IMR-90 (cell line): ENCODE measurements around the gene DGKH. TPM values are rescaled to one million over a fixed set of nuclear protein-coding genes. Genes with fewer than 3 reads are reported as not detected.
"Not testable (repeated sequence)": the region's sequence is repeated elsewhere in the genome, so short reads cannot be mapped to it uniquely, and the experiment has no call there.

Experiments
- ATAC-seq: fragments of 200-7000 bp; cut with Tn5 transposase; 2 replicates; pipeline ENCODE4 v1.9.1; 2020; ENCODE audit warnings: low read depth, mild to moderate bottlenecking, moderate library complexity
- BruUV-seq: library from RNA; stranded (reverse); fragments of 400-500 nt; replicated peaks from 2 replicates; lab custom pipeline; 2021; lab: Mats Ljungman, UMichigan
- CTCF ChIA-PET: fragments of 300-600 bp; formaldehyde crosslinking; extraction: SDS; loops from one replicate; lab custom pipeline; 2021; ENCODE audit warnings: antibody characterized with exemption; lab: Yijun Ruan, JAX
- POLR2A ChIA-PET: fragments of 300-600 bp; sonication (Branson Sonifier 250); formaldehyde crosslinking; loops from one replicate; lab custom pipeline; 2022; ENCODE audit warnings: antibody characterized with exemption; ENCODE audit not compliant: unreplicated experiment; lab: Charles Lee
- DNase-seq: peaks from one replicate; pipeline ENCODE4 v3.0.0; 2013
- H2AFZ ChIP-seq: replicated peaks from 2 replicates; pipeline ENCODE3; 2013; ENCODE audit warnings: low read length, mild to moderate bottlenecking; ENCODE audit not compliant: poor library complexity
- H2AK5ac ChIP-seq: 2 replicates; pipeline ENCODE4 v1.6.1; 2013; ENCODE audit warnings: low read depth, low read length, inconsistent platforms
- H2AK9ac ChIP-seq: replicated peaks from 2 replicates; pipeline ENCODE3; 2013; ENCODE audit warnings: mild to moderate bottlenecking, low read depth, low read length, moderate library complexity; ENCODE audit not compliant: poor library complexity
- H2BK120ac ChIP-seq: 2 replicates; pipeline ENCODE4 v1.6.1; 2013; ENCODE audit warnings: low read depth, low read length, inconsistent platforms
- H2BK15ac ChIP-seq: 3 replicates; pipeline ENCODE4 v1.6.1; 2013; ENCODE audit warnings: low read depth, low read length, inconsistent platforms
- H2BK20ac ChIP-seq: 2 replicates; pipeline ENCODE4 v1.6.1; 2013; ENCODE audit warnings: low read depth, mild to moderate bottlenecking, inconsistent platforms, low read length, moderate library complexity
- H2BK5ac ChIP-seq: 2 replicates; pipeline ENCODE4 v1.6.1; 2013; ENCODE audit warnings: mild to moderate bottlenecking, low read depth, low read length, inconsistent platforms; ENCODE audit not compliant: poor library complexity, severe bottlenecking
- H3K14ac ChIP-seq: replicated peaks from 2 replicates; pipeline ENCODE4 v1.6.1; 2013; ENCODE audit warnings: low read depth, low read length, inconsistent platforms
- H3K18ac ChIP-seq: 2 replicates; pipeline ENCODE4 v1.6.1; 2013; ENCODE audit warnings: low read depth, low read length, control low read depth
- H3K23ac ChIP-seq: 2 replicates; pipeline ENCODE4 v1.6.1; 2013; ENCODE audit warnings: low read depth, low read length, inconsistent platforms
- H3K27ac ChIP-seq: 2 replicates; pipeline ENCODE4 v1.5.1; 2013; ENCODE audit warnings: mild to moderate bottlenecking, control low read depth, low read length; ENCODE audit not compliant: insufficient read depth
- H3K27me3 ChIP-seq: 2 replicates; pipeline ENCODE4 v1.6.1; 2013; ENCODE audit warnings: low read length; ENCODE audit not compliant: control insufficient read depth, insufficient read depth
- H3K36me3 ChIP-seq: 2 replicates; pipeline ENCODE4 v1.6.1; 2013; ENCODE audit warnings: low read length, mixed read lengths; ENCODE audit not compliant: control insufficient read depth, insufficient read depth
- H3K4ac ChIP-seq: 2 replicates; pipeline ENCODE4 v1.6.1; 2013; ENCODE audit warnings: low read depth, low read length, inconsistent platforms
- H3K4me1 ChIP-seq: 2 replicates; pipeline ENCODE4 v1.6.1; 2013; ENCODE audit warnings: low read length, mixed read lengths; ENCODE audit not compliant: control insufficient read depth, insufficient read depth
- H3K4me2 ChIP-seq: 2 replicates; pipeline ENCODE4 v1.6.1; 2013; ENCODE audit warnings: low read depth, mild to moderate bottlenecking, control low read depth, low read length, moderate library complexity
- H3K4me3 ChIP-seq: 2 replicates; pipeline ENCODE4 v1.5.1; 2013; ENCODE audit warnings: low read depth, mild to moderate bottlenecking, control low read depth, low read length, moderate library complexity; ENCODE audit not compliant: insufficient read depth
- H3K56ac ChIP-seq: 2 replicates; pipeline ENCODE4 v1.6.1; 2013; ENCODE audit warnings: low read length, inconsistent platforms; ENCODE audit not compliant: insufficient read depth; ENCODE audit errors: extremely low read depth
- H3K79me1 ChIP-seq, 2 experiments: 2 replicates each; pipeline ENCODE4 v1.6.1; 2013; ENCODE audit warnings: low read length in 2 of 2, inconsistent platforms in 1 of 2, low read depth in 1 of 2
- H3K9ac ChIP-seq: 2 replicates; pipeline ENCODE4 v1.6.1; 2013; ENCODE audit warnings: low read depth, low read length, control low read depth
- H3K9me1 ChIP-seq: 2 replicates; pipeline ENCODE4 v1.6.1; 2013; ENCODE audit warnings: low read length, inconsistent platforms; ENCODE audit not compliant: insufficient read depth
- H3K9me3 ChIP-seq: 2 replicates; pipeline ENCODE4 v1.6.1; 2013; ENCODE audit warnings: low read length; ENCODE audit not compliant: control insufficient read depth, insufficient read depth
- H4K20me1 ChIP-seq: 2 replicates; pipeline ENCODE4 v1.6.1; 2013; ENCODE audit warnings: low read length, inconsistent platforms; ENCODE audit not compliant: insufficient read depth
- H4K5ac ChIP-seq: 2 replicates; pipeline ENCODE4 v1.6.1; 2013; ENCODE audit warnings: mild to moderate bottlenecking, low read depth, low read length, control low read depth
- H4K8ac ChIP-seq, 2 experiments: 2 replicates each; pipeline ENCODE4 v1.6.1; 2013; ENCODE audit warnings: low read depth in 2 of 2, low read length in 2 of 2, control low read depth in 1 of 2, inconsistent platforms in 1 of 2
- H4K91ac ChIP-seq: 2 replicates; pipeline ENCODE4 v1.6.1; 2013; ENCODE audit warnings: low read depth, low read length, inconsistent platforms; ENCODE audit not compliant: insufficient read depth
- WGBS, 2 experiments: methylation state at CpG; one replicate each; pipeline versions ENCODE4 v1.1.5 to v1.1.7; 2013; ENCODE audit warnings: missing lambda C conversion rate in 2 of 2; ENCODE audit not compliant: insufficient read length in 1 of 2; ENCODE audit errors: extremely low coverage in 2 of 2; 5-methylcytosine and 5-hydroxymethylcytosine counted together
- dilution Hi-C: fragments of 300-500 bp; cut with HindIII; formaldehyde crosslinking; loops from one replicate; pipeline ENCODE4 v1.14.3; 2018; ENCODE audit warnings: low sequenced_read_pairs; ENCODE audit not compliant: unreplicated experiment
- in situ Hi-C: fragments of 300-500 bp; cut with MboI; formaldehyde crosslinking; loops from 3 replicates; pipeline ENCODE4 v1.14.3; 2019; ENCODE audit warnings: low sequenced_read_pairs, inconsistent platforms, mixed read lengths
- intact Hi-C: fragments of 100-400 bp; cut with micrococcal nuclease; formaldehyde crosslinking; loops from 2 replicates; pipeline ENCODE4 v1.10.0; 2022
- polyA plus RNA-seq, 3 experiments: library from polyadenylated mRNA; depleted of rRNA; stranded (reverse); fragments of >200 nt; gene quantifications; 2 replicates each; pipeline ENCODE4 v1.2.3, GENCODE V29; 2012; ENCODE audit warnings: low replicate concordance in 1 of 3
- total RNA-seq: library from RNA; depleted of rRNA; stranded (reverse); fragments of >200 nt; gene quantifications from 2 replicates; pipeline ENCODE4 v1.2.3, GENCODE V29; 2012

DGKH gene
- total and polyA plus RNA-seq, 2 of the 4 experiments (the other 2 are of a cell fraction): 2.0 to 13.4 TPM

GRCh38 chr13:42163338-42163737 is 114.9 kb downstream of the DGKH start:
- H3K56ac ChIP-seq, H3K23ac ChIP-seq, H3K14ac ChIP-seq, H2AFZ ChIP-seq, H2BK120ac ChIP-seq, POLR2A ChIA-PET, H2AK5ac ChIP-seq, dilution Hi-C loops, H3K27me3 ChIP-seq, CTCF ChIA-PET, H4K8ac ChIP-seq, H4K5ac ChIP-seq, H3K4ac ChIP-seq, BruUV-seq, H3K9me1 ChIP-seq, H2BK20ac ChIP-seq, H2BK15ac ChIP-seq, H3K36me3 ChIP-seq, H2AK9ac ChIP-seq, DNase-seq, H3K4me1 ChIP-seq, ATAC-seq, in situ Hi-C loops, H3K79me1 ChIP-seq, H3K18ac ChIP-seq, H3K27ac ChIP-seq, H4K91ac ChIP-seq, H2BK5ac ChIP-seq, H3K4me2 ChIP-seq, H3K9ac ChIP-seq, H3K4me3 ChIP-seq, intact Hi-C loops, H4K20me1 ChIP-seq, H3K9me3 ChIP-seq: not testable (repeated sequence)
- no CpG with 5 or more reads among the region's 2 CpGs for WGBS, 2 experiments

- in situ Hi-C loops, DNase-seq, ATAC-seq, H3K14ac ChIP-seq, H2AFZ ChIP-seq, intact Hi-C loops, H2AK5ac ChIP-seq, H3K4me3 ChIP-seq, H4K5ac ChIP-seq, H3K9me3 ChIP-seq, H4K20me1 ChIP-seq, H3K79me1 ChIP-seq, H2AK9ac ChIP-seq, H3K56ac ChIP-seq, H2BK5ac ChIP-seq, dilution Hi-C loops, H3K27ac ChIP-seq, H4K91ac ChIP-seq, H3K9ac ChIP-seq, H3K27me3 ChIP-seq, H2BK120ac ChIP-seq, H3K18ac ChIP-seq, H3K4ac ChIP-seq, H2BK15ac ChIP-seq, H3K9me1 ChIP-seq, H2BK20ac ChIP-seq, CTCF ChIA-PET, BruUV-seq, H3K4me2 ChIP-seq, H3K4me1 ChIP-seq, H3K23ac ChIP-seq, POLR2A ChIA-PET, H4K8ac ChIP-seq: not testable (repeated sequence)
- H3K36me3 ChIP-seq: peaks cover 12% of the 10 kb centered on the region
Measured at GRCh38 chr13:42163910-42164309, 115.5 kb downstream of the DGKH start.
